Suprapubic skin (tissue), 4 donors: Measurements from ENCODE around the gene SHMT2. TPM values are rescaled to one million over a fixed set of nuclear protein-coding genes. Genes with fewer than 3 reads are reported as not detected.

Experiments used
- DNase-seq, 2 donors: peaks; one replicate each; pipeline ENCODE4 v3.0.0-alpha.2; 2019; ENCODE audit warnings: low spot score in 2 of 2
- H3K27ac ChIP-seq: fragments of 200-600 bp; sonication (generic); one replicate; pipeline ENCODE4 v1.5.1; 2019
- H3K27me3 ChIP-seq: fragments of 200-600 bp; sonication (generic); one replicate; pipeline ENCODE4 v1.5.1; 2019
- H3K36me3 ChIP-seq: fragments of 200-600 bp; sonication (generic); one replicate; pipeline ENCODE4 v1.5.1; 2019
- H3K4me1 ChIP-seq: fragments of 200-600 bp; sonication (generic); one replicate; pipeline ENCODE4 v1.5.1; 2019
- H3K4me3 ChIP-seq: fragments of 200-600 bp; sonication (generic); one replicate; pipeline ENCODE4 v1.5.1; 2019; ENCODE audit warnings: mild to moderate bottlenecking
- H3K9me3 ChIP-seq: fragments of 200-600 bp; sonication (generic); one replicate; pipeline ENCODE4 v1.5.1; 2019
- CTCF ChIP-seq, 2 donors: fragments of 200-600 bp in 1 of 2; fragments of 450-650 bp in 1 of 2; sonication (generic) in 1 of 2; IDR thresholded peaks; one replicate each; pipeline ENCODE4 v1.5.1; 2016 to 2019; ENCODE audit warnings: antibody characterized with exemption in 2 of 2, mild to moderate bottlenecking in 1 of 2, moderate library complexity in 1 of 2
- EP300 ChIP-seq: sonication (generic); formaldehyde crosslinking; IDR thresholded peaks from one replicate; pipeline ENCODE4 v1.6.1; 2017; ENCODE audit warnings: antibody characterized with exemption
- POLR2A ChIP-seq, 2 donors: fragments of 450-650 bp; IDR thresholded peaks; one replicate each; pipeline ENCODE4 v1.6.1; 2017; ENCODE audit warnings: antibody characterized with exemption in 2 of 2, mild to moderate bottlenecking in 2 of 2, moderate library complexity in 2 of 2
- POLR2AphosphoS5 ChIP-seq, 3 donors: sonication (generic); formaldehyde crosslinking; IDR thresholded peaks; one replicate each; pipeline ENCODE4 v1.6.1; 2017; ENCODE audit warnings: antibody characterized with exemption in 3 of 3
- WGBS: methylation state at CpG from one replicate; pipeline ENCODE4 v1.1.5; 2018; 5-methylcytosine and 5-hydroxymethylcytosine counted together
- total RNA-seq, 4 donors: library from RNA; depleted of rRNA; stranded (reverse); fragments of >200 nt; gene quantifications; one replicate each; pipeline ENCODE4 v1.1.0, GENCODE V29; 2016

The SHMT2 gene
- total RNA-seq, 4 donors from 2014 or later: 53.5 to 87.2 (median 70.3) TPM

DNA sequence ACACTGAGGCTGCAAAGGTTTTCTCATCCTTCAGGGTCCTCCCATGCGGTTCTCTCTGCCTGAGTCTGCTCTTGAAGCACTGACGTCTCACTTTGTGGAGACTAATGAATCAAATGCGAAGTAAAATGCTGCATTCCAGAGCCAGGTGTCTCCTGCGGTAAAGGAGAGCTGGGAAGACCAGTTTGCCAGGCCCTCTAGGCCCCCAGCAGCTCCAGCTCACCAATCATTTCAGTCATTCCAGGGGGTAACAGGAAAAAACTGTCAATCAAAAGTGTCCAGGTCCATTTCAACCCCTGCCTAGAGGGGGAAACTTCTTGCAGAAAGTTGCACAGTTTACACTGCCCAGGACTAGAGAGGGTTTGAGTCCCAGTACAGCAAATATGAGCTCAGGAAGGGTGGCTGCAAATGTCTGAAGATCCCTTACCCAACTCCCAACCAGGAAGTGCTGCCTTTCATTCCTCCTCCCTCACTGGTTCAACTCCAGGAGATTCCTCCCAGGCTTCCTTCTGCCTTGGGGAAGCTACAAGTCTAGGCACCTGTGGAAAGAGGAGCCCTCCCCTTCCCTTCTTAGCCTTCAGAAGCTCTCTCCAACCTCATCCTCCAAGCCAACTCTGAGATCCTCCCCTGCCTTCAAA is 15.6 kb upstream of the SHMT2 start:
- H3K4me1 ChIP-seq: peaks cover 55% of the 10 kb centered on the region
- H3K9me3 ChIP-seq: no peaks in the 10 kb centered on the region
- H3K27me3 ChIP-seq: peaks cover 30% of the 10 kb centered on the region
- peaks cover 38% of the 10 kb centered on the region for H3K36me3 ChIP-seq
- H3K4me3 ChIP-seq: no peak overlapping the region
- DNase-seq: no peak
- TF ChIP-seq CTCF (IDR thresholded peaks at IDR 0.05) (no peak), POLR2A (IDR thresholded peaks at IDR 0.05) (no peak), EP300 (no peak), POLR2AphosphoS5 (IDR thresholded peaks at IDR 0.05) (no peak)
- H3K27ac ChIP-seq: no peak overlapping the region
- WGBS: 34% methylated on average over 4 of the region's 4 CpGs

DNA sequence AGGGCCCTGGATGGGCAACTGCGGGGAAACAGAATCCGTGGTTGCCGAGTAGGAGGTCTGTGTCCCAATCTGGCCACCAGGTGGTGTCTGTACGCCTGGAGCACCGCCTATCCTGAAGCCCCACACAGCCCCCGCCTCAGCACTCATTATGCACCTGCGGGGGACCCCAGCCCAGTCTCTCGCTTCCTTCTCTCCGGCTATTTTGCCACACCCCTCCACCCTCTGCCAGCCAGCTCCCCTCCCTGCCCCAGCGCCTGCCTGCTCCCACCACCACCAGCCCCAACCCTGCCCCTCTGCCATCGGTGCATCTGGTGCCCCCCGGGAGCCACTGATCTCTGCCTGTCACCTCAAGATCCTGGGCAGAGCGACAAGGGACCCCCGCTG is 15.1 kb upstream of the SHMT2 start:
- H3K27me3 ChIP-seq: peaks cover 35% of the 10 kb centered on the region
- TF ChIP-seq CTCF (IDR thresholded peaks at IDR 0.05): peak; percentile 65 to 76
- no peak for TF ChIP-seq POLR2AphosphoS5 (IDR thresholded peaks at IDR 0.05)
- H3K4me3 ChIP-seq: no peak overlapping the region
- peak in 1 of 2 donors; percentile 77 for DNase-seq
- no peaks in the 10 kb centered on the region for H3K9me3 ChIP-seq
- H3K36me3 ChIP-seq: peaks cover 33% of the 10 kb centered on the region
- no peak overlapping the region for H3K27ac ChIP-seq
- peaks cover 55% of the 10 kb centered on the region for H3K4me1 ChIP-seq
- 1% methylated on average over 12 of the region's 14 CpGs for WGBS

DNA sequence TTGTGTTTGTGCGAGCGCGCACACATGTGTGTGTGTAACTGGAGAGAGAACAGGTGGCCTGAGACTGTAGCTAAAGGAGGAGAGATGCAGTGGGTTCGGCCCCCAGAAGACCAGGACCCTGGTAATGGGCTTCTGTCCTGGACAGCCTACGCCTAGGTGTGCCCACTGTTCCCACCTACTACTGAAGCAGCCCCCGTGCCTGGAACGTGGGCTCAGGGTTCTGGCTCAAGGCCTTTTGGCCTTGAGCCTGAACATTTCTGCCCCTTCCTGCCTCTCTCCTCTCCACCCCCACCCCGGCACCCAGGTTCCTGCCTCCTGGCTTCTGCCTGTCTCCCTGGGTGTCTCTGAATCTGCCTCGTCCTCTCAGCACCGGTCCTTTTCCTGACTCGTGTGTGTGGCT is 14.4 kb upstream of the SHMT2 start:
- peaks cover 42% of the 10 kb centered on the region for H3K27me3 ChIP-seq

DNA sequence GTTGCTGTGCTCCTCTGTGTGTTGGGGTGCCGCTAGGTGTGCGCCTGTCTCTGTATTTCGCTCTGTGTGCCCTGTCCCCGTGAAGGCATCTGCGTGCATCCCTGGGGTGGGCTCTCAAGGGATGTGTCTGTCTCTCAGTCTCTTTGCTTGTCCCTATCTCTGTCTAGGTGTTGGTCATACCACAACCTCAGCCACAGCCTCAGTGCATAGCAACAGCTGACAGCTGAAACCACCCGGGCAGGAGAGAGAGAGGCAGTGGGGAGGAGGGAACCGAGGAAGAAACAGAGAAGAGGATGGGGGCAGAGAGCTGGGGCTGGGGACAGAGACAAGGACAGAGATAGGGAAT is 13.9 kb upstream of the SHMT2 start:
- H3K4me1 ChIP-seq: peaks cover 62% of the 10 kb centered on the region
- H3K27me3 ChIP-seq: peaks cover 47% of the 10 kb centered on the region
- peaks cover 20% of the 10 kb centered on the region for H3K36me3 ChIP-seq
- 9% methylated on average over 7 of the region's 7 CpGs for WGBS
- peak overlapping the region; percentile 63 for H3K4me3 ChIP-seq
- no peak for DNase-seq
- H3K9me3 ChIP-seq: no peaks in the 10 kb centered on the region
- TF ChIP-seq CTCF (IDR thresholded peaks at IDR 0.05) (no peak), EP300 (no peak), POLR2AphosphoS5 (IDR thresholded peaks at IDR 0.05) (no peak), POLR2A (IDR thresholded peaks at IDR 0.05) (no peak)
- no peak overlapping the region for H3K27ac ChIP-seq

More for the DNA sequence above, 14.4 kb upstream of the SHMT2 start:
- peaks cover 61% of the 10 kb centered on the region for H3K4me1 ChIP-seq
- H3K36me3 ChIP-seq: peaks cover 26% of the 10 kb centered on the region
- TF ChIP-seq EP300 (no peak), POLR2A (IDR thresholded peaks at IDR 0.05) (no peak), POLR2AphosphoS5 (IDR thresholded peaks at IDR 0.05) (no peak), CTCF (IDR thresholded peaks at IDR 0.05) (no peak)
- no peaks in the 10 kb centered on the region for H3K9me3 ChIP-seq
- no peak overlapping the region for H3K4me3 ChIP-seq
- no peak for DNase-seq
- WGBS: 36% methylated on average over 11 of the region's 11 CpGs
- no peak overlapping the region for H3K27ac ChIP-seq

DNA sequence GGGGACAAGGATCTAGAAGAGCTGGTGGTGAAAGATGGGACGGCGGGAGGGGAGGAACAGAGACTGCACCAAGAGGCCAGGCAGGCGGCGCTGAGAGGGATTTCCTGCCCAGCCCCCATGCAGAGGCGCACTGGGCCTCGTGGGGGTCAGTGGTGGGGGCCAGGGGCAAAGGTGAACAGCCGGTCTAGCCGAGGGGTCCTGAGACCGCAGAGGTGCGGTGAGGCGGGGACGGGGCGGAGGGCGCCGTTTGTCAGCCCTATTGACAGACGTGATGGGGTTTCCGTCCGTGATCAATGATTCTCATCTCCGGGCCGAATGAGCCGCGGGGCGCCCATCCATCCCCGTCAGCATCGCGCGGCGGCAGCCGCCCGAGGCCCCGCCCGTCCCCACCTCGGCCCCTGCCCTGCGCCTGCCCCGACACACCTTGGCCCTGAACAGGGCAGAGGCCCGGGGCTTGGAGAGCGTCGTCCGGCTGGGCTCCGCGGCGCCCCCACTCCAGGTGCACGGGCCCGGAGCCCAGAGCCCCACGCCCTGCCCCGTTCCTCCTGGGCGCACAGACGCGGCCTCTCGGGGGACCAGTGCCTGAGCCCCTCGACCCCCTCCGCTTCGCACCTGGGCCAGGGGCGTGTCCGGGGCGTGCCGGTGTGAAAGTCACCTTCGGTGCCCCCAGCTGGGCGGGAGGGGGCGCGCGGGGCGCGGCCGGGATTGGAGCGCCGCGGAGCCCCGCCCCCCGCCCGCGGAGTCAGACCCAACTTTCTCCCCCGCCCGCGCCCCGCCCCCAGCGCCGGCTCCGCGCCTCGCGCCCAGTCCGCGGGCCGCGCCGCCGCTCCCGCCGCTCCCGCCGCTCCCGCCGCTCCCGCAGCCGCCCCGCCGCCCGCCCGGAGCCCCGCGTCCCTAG is 13.2 kb upstream of the SHMT2 start, which contains the start of gene NXPH4:
TSS of gene NXPH4 (plus strand) at position 781 of the 898 bp plus-strand sequence. CDS start 176 bp downstream, outside the sequence.
- peaks cover 53% of the 10 kb centered on the region for H3K27me3 ChIP-seq
- WGBS: 6% methylated on average over 15 of the region's 102 CpGs
- H3K4me1 ChIP-seq: peaks cover 61% of the 10 kb centered on the region

More for the DNA sequence above, 13.2 kb upstream of the SHMT2 start, which contains the start of gene NXPH4:
- DNase-seq: peak in 1 of 2 donors; percentile 76
- TF ChIP-seq POLR2AphosphoS5 (IDR thresholded peaks at IDR 0.05): no peak
- TF ChIP-seq POLR2A (IDR thresholded peaks at IDR 0.05): no peak
- TF ChIP-seq EP300: no peak
- no peak for TF ChIP-seq CTCF (IDR thresholded peaks at IDR 0.05)
- Histone ChIP-seq H3K27ac (no peak within 1 kb of the TSS), H3K36me3 (peaks cover 14% of the 10 kb centered on the region), H3K9me3 (no peaks in the 10 kb centered on the region), H3K4me3 (peak within 1 kb of the TSS; percentile 63)
